Astrocyte (in vitro differentiated cells and primary cell): ENCODE measurements around the gene GLRA1.

Experiments
- EZH2 ChIP-seq: IDR thresholded peaks from 2 replicates; pipeline ENCODE4 v1.6.1; 2012; ENCODE audit warnings: mild to moderate bottlenecking, low read length, inconsistent platforms; ENCODE audit not compliant: insufficient read depth
- TF ChIP-seq, protein P1 (sequence below): IDR thresholded peaks from 2 replicates; pipeline ENCODE4 v1.5.1; 2011; ENCODE audit warnings: low read depth, mild to moderate bottlenecking, inconsistent platforms, low read length, moderate library complexity; ENCODE audit not compliant: insufficient read depth

DNA sequence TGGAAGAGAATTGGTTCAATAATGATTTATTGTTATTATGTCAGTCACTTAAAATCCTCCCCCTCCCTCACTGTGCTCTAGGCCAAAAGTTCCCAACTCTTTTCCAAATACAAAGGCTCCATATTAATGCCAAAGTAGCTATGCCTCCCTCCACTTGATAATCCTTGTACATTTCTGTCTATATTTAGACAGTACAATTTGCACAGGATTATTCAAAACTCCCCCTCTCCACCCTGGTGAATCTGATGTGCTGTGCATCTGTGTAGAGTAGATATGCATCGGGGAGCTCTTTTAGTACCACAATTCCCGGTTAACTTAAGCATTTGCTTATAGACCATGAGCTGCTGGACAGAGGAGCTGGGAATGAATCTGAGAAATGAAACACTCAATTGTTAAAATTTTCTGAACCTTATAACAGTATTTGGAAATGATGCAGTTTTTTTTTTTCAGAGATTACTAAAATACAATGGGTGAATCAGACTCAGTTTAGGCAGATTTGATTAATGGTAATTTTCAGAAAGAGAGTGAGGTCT is 27.6 kb downstream of the GLRA1 start:
- TF ChIP-seq, protein P1, sequence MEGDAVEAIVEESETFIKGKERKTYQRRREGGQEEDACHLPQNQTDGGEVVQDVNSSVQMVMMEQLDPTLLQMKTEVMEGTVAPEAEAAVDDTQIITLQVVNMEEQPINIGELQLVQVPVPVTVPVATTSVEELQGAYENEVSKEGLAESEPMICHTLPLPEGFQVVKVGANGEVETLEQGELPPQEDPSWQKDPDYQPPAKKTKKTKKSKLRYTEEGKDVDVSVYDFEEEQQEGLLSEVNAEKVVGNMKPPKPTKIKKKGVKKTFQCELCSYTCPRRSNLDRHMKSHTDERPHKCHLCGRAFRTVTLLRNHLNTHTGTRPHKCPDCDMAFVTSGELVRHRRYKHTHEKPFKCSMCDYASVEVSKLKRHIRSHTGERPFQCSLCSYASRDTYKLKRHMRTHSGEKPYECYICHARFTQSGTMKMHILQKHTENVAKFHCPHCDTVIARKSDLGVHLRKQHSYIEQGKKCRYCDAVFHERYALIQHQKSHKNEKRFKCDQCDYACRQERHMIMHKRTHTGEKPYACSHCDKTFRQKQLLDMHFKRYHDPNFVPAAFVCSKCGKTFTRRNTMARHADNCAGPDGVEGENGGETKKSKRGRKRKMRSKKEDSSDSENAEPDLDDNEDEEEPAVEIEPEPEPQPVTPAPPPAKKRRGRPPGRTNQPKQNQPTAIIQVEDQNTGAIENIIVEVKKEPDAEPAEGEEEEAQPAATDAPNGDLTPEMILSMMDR = no peak
- TF ChIP-seq EZH2 = no peak
